Activated CD8-positive, alpha-beta T cell treated with anti-CD3 and anti-CD28 coated beads, Interleukin-2, amount 10 ng/mL, durations not matched to agents 7 days and 5 days (primary cell): Measurements from ENCODE around the gene RPS6KB2. TPM values are rescaled to one million over a fixed set of nuclear protein-coding genes. Genes with fewer than 3 reads are reported as not detected.
A peak's percentile ranks its signal among the peaks of the same experiment; 100 is the strongest.

ENCODE experiments used
- ATAC-seq: fragments of 150-1000 bp; cut with Tn5 transposase; one replicate; pipeline ENCODE4 v1.10.0; 2021; ENCODE audit warnings: moderate library complexity
- CTCF ChIA-PET: fragments of 350-600 bp; sonication (Branson Sonifier 250); formaldehyde crosslinking; loops from one replicate; lab custom pipeline; 2021; ENCODE audit warnings: antibody characterized with exemption; lab: Charles Lee
- POLR2A ChIA-PET: fragments of 350-600 bp; sonication (Branson Sonifier 250); formaldehyde crosslinking; loops from one replicate; lab custom pipeline; 2021; ENCODE audit warnings: antibody characterized with exemption; lab: Charles Lee
- DNase-seq: peaks from one replicate; pipeline ENCODE4 v3.0.0-alpha.2; 2020
- H3K27ac Mint-ChIP-seq: one replicate; pipeline ENCODE4 v1.8.0; 2021; ENCODE audit warnings: mild to moderate bottlenecking, mixed read lengths
- H3K27me3 Mint-ChIP-seq: one replicate; pipeline ENCODE4 v1.8.0; 2021; ENCODE audit warnings: low read depth, mixed read lengths
- H3K36me3 Mint-ChIP-seq: one replicate; pipeline ENCODE4 v1.8.0; 2021; ENCODE audit warnings: low read depth, mixed read lengths
- H3K4me1 Mint-ChIP-seq: one replicate; pipeline ENCODE4 v1.8.0; 2021; ENCODE audit warnings: low read depth, mixed read lengths
- H3K4me3 Mint-ChIP-seq: one replicate; pipeline ENCODE4 v1.8.0; 2021; ENCODE audit warnings: mild to moderate bottlenecking, mixed read lengths
- H3K9me3 Mint-ChIP-seq: one replicate; pipeline ENCODE4 v1.8.0; 2022; ENCODE audit warnings: mixed read lengths; ENCODE audit not compliant: insufficient read depth
- total RNA-seq, 2 experiments: library from RNA; stranded (reverse); gene quantifications; one replicate each; pipeline ENCODE4 v1.2.3, GENCODE V29; 2021

Gene RPS6KB2
- total RNA-seq, 2 experiments from 2014 or later = 64.0 to 66.9 TPM

GRCh38 chr11:67484847-67485311 is 56.6 kb downstream of the RPS6KB2 start:
- no peaks in the 10 kb centered on the region for H3K9me3 Mint-ChIP-seq
- peak overlapping the region; percentile 99 for H3K27ac Mint-ChIP-seq
- CTCF ChIA-PET = interaction anchor here (1.2 to 2.9 kb wide), 4 partner anchors 19 to 134 kb away, joined by 3 to 9 read pairs (median 5); partner anchors contain the start of gene PITPNM1
- DNase-seq (peak; percentile 77), ATAC-seq (peak; percentile 7)
- peaks cover 2% of the 10 kb centered on the region for H3K27me3 Mint-ChIP-seq
- POLR2A ChIA-PET = interaction anchor here (0.6 to 5.0 kb wide), 16 partner anchors 8 to 245 kb away, joined by 3 to 84 read pairs (median 6); partner anchors contain the start of genes CDK2AP2, PITPNM1, PPP1CA and PTPRCAP
- H3K36me3 Mint-ChIP-seq = peaks cover 56% of the 10 kb centered on the region
- peak overlapping the region; percentile 93 for H3K4me3 Mint-ChIP-seq
- H3K4me1 Mint-ChIP-seq = peaks cover 64% of the 10 kb centered on the region

Other genes starting within 250 kb of the RPS6KB2 start
- gene GRK2, start 162.0 kb upstream of the RPS6KB2 start, total RNA-seq = 100 to 1,000 TPM; 338 to 348 TPM
- gene ANKRD13D, start 139.2 kb upstream of the RPS6KB2 start, total RNA-seq = 100 to 1,000 TPM; 179 to 189 TPM
- gene SSH3, start 125.0 kb upstream of the RPS6KB2 start, total RNA-seq = 10 to 100 TPM; 12.0 to 13.0 TPM
- 10 to 100 TPM; 53.2 to 56.7 TPM for gene POLD4, start 74.9 kb upstream of the RPS6KB2 start, total RNA-seq
- under 1 TPM; 0.29 to 0.50 TPM for gene CLCF1, start 54.9 kb upstream of the RPS6KB2 start, total RNA-seq
- gene RAD9A, start 36.5 kb upstream of the RPS6KB2 start, total RNA-seq = 10 to 100 TPM; 59.5 to 60.4 TPM
- 100 to 1,000 TPM; 429 to 434 TPM for gene PPP1CA, start 26.6 kb upstream of the RPS6KB2 start, total RNA-seq
- 100 to 1,000 TPM; 345 to 352 TPM for gene TBC1D10C, start 24.4 kb upstream of the RPS6KB2 start, total RNA-seq
- gene CARNS1, start 12.8 kb upstream of the RPS6KB2 start, total RNA-seq = 1 to 10 TPM; 4.8 to 4.9 TPM
- gene PTPRCAP, start 9.2 kb downstream of the RPS6KB2 start, total RNA-seq = 100 to 1,000 TPM; 445 to 447 TPM
- 100 to 1,000 TPM; 157 to 169 TPM for gene CORO1B, start 15.0 kb downstream of the RPS6KB2 start, total RNA-seq
- not detected for gene GPR152, start 24.2 kb downstream of the RPS6KB2 start, total RNA-seq
- 1 to 10 TPM; 1.6 to 1.9 TPM for gene CABP4, start 26.9 kb downstream of the RPS6KB2 start, total RNA-seq
- gene TMEM134, start 40.8 kb downstream of the RPS6KB2 start, total RNA-seq = 10 to 100 TPM; 39.6 to 42.5 TPM
- 100 to 1,000 TPM; 156 to 163 TPM for gene AIP, start 54.5 kb downstream of the RPS6KB2 start, total RNA-seq
- gene PITPNM1, start 76.9 kb downstream of the RPS6KB2 start, total RNA-seq = 100 to 1,000 TPM; 110 to 117 TPM
- 100 to 1,000 TPM; 168 to 175 TPM for gene CDK2AP2, start 79.7 kb downstream of the RPS6KB2 start, total RNA-seq
- not detected for gene CABP2, start 95.0 kb downstream of the RPS6KB2 start, total RNA-seq
- 100 to 1,000 TPM; 330 to 337 TPM for gene GSTP1, start 155.3 kb downstream of the RPS6KB2 start, total RNA-seq
- gene NDUFV1, start 178.4 kb downstream of the RPS6KB2 start, total RNA-seq = 100 to 1,000 TPM; 250 to 258 TPM
- 10 to 100 TPM; 18.6 to 20.1 TPM for gene NUDT8, start 201.4 kb downstream of the RPS6KB2 start, total RNA-seq
- not detected for gene TBX10, start 211.3 kb downstream of the RPS6KB2 start, total RNA-seq
- under 1 TPM; 0.61 to 0.73 TPM for gene ACY3, start 222.2 kb downstream of the RPS6KB2 start, total RNA-seq
- gene ALDH3B2, start 246.1 kb downstream of the RPS6KB2 start, total RNA-seq = not detected